GM19468 (cell line): Measurements from ENCODE around the gene KDM5A.
"Not testable (repeated sequence)": the region's sequence is repeated elsewhere in the genome, so short reads cannot be mapped to it uniquely, and the experiment has no call there.

Experiments used
- ATAC-seq: cut with Tn5 transposase; IDR thresholded peaks from one replicate; pipeline ENCODE4 v1.9.1; 2021; ENCODE audit warnings: mild to moderate bottlenecking, moderate library complexity, moderate number of reproducible peaks; ENCODE audit not compliant: unreplicated experiment; ENCODE audit errors: extremely low read depth

The KDM5A gene

GRCh38 chr12:337039-337438 lies 52.1 kb downstream of the KDM5A start:
- no peak for ATAC-seq

- no peak for ATAC-seq
Observed at GRCh38 chr12:334125-334524, 55.0 kb downstream of the KDM5A start.

- ATAC-seq = no peak
Observed at GRCh38 chr12:332581-333205, 56.4 kb downstream of the KDM5A start.

- ATAC-seq = no peak
Observed at GRCh38 chr12:331287-331686, 57.8 kb downstream of the KDM5A start.

GRCh38 chr12:325906-326305 lies 63.2 kb downstream of the KDM5A start:
- no peak for ATAC-seq

- no peak for ATAC-seq
Observed at GRCh38 chr12:323507-323906, 65.6 kb downstream of the KDM5A start.

GRCh38 chr12:321606-322326 lies 67.4 kb downstream of the KDM5A start:
- no peak for ATAC-seq

GRCh38 chr12:318759-319515 lies 70.2 kb downstream of the KDM5A start:
- no peak for ATAC-seq

- ATAC-seq = no peak
Observed at GRCh38 chr12:308511-308910, 80.6 kb downstream of the KDM5A start.

GRCh38 chr12:307406-307805 lies 81.7 kb downstream of the KDM5A start:
- ATAC-seq = no peak

- no peak for ATAC-seq
Observed at GRCh38 chr12:304805-305204, 84.3 kb downstream of the KDM5A start.

GRCh38 chr12:302766-303165 lies 86.4 kb downstream of the KDM5A start:
- ATAC-seq = not testable (repeated sequence)

- not testable (repeated sequence) for ATAC-seq
Observed at GRCh38 chr12:300166-300565, 89.0 kb downstream of the KDM5A start.

GRCh38 chr12:299511-299910 lies 89.6 kb downstream of the KDM5A start:
- ATAC-seq = not testable (repeated sequence)

GRCh38 chr12:298059-298458 lies 91.1 kb downstream of the KDM5A start:
- not testable (repeated sequence) for ATAC-seq

- no peak for ATAC-seq
Observed at GRCh38 chr12:295132-295531, 94.0 kb downstream of the KDM5A start.

- ATAC-seq = no peak
Observed at GRCh38 chr12:293199-293598, 95.9 kb downstream of the KDM5A start.

GRCh38 chr12:292186-292585 lies 96.9 kb downstream of the KDM5A start:
- ATAC-seq = no peak

GRCh38 chr12:291153-291723 lies 97.9 kb downstream of the KDM5A start:
- no peak for ATAC-seq

- no peak for ATAC-seq
Observed at GRCh38 chr12:288687-289086, 100.4 kb downstream of the KDM5A start.
